Osteocyte (in vitro differentiated cells): ENCODE results near the gene RSPO3. TPM values are rescaled to one million over a fixed set of nuclear protein-coding genes. Genes with fewer than 3 reads are reported as not detected.

Source experiments
- DNase-seq: peaks from one replicate; pipeline ENCODE4 v3.0.0; 2021; ENCODE audit warnings: mixed read lengths; ENCODE audit not compliant: unreplicated experiment; ENCODE audit errors: extremely low spot score
- H3K27ac Mint-ChIP-seq: one replicate; pipeline ENCODE4 v1.8.0; 2021; ENCODE audit warnings: mild to moderate bottlenecking, mixed read lengths; ENCODE audit not compliant: unreplicated experiment
- H3K27me3 Mint-ChIP-seq: one replicate; pipeline ENCODE4 v1.8.0; 2021; ENCODE audit warnings: mixed read lengths; ENCODE audit not compliant: unreplicated experiment
- H3K36me3 Mint-ChIP-seq: one replicate; pipeline ENCODE4 v1.8.0; 2021; ENCODE audit warnings: mixed read lengths; ENCODE audit not compliant: unreplicated experiment
- H3K4me1 Mint-ChIP-seq: one replicate; pipeline ENCODE4 v1.8.0; 2021; ENCODE audit warnings: mixed read lengths; ENCODE audit not compliant: unreplicated experiment
- H3K4me3 Mint-ChIP-seq: one replicate; pipeline ENCODE4 v1.8.0; 2021; ENCODE audit warnings: mild to moderate bottlenecking, moderate library complexity, mixed read lengths; ENCODE audit not compliant: unreplicated experiment
- H3K9me3 Mint-ChIP-seq: one replicate; pipeline ENCODE4 v1.8.0; 2021; ENCODE audit warnings: mixed read lengths; ENCODE audit not compliant: unreplicated experiment
- total RNA-seq: library from RNA; stranded (reverse); gene quantifications from 2 replicates; pipeline ENCODE4 v1.2.1, GENCODE V29; 2021
- TF ChIP-seq, protein P1 (sequence below): fragments of 200-600 bp; sonication (generic); IDR thresholded peaks from 2 replicates; pipeline ENCODE4 v1.5.0; 2021; ENCODE audit warnings: antibody characterized with exemption, mild to moderate bottlenecking, moderate library complexity

RSPO3 gene
- total RNA-seq, 1 donor from 2014 or later, result 4.5 TPM

DNA sequence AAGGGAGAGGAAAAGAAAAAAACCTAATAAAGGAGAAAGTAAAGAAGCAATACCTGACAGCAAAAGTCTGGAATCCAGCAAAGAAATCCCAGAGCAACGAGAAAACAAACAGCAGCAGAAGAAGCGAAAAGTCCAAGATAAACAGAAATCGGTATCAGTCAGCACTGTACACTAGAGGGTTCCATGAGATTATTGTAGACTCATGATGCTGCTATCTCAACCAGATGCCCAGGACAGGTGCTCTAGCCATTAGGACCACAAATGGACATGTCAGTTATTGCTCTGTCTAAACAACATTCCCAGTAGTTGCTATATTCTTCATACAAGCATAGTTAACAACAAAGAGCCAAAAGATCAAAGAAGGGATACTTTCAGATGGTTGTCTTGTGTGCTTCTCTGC lies 77.4 kb downstream of the RSPO3 start:
- no peaks in the 10 kb centered on the region for H3K9me3 Mint-ChIP-seq
- no peak overlapping the region for H3K27ac Mint-ChIP-seq
- H3K4me1 Mint-ChIP-seq, result no peaks in the 10 kb centered on the region
- TF ChIP-seq, protein P1, sequence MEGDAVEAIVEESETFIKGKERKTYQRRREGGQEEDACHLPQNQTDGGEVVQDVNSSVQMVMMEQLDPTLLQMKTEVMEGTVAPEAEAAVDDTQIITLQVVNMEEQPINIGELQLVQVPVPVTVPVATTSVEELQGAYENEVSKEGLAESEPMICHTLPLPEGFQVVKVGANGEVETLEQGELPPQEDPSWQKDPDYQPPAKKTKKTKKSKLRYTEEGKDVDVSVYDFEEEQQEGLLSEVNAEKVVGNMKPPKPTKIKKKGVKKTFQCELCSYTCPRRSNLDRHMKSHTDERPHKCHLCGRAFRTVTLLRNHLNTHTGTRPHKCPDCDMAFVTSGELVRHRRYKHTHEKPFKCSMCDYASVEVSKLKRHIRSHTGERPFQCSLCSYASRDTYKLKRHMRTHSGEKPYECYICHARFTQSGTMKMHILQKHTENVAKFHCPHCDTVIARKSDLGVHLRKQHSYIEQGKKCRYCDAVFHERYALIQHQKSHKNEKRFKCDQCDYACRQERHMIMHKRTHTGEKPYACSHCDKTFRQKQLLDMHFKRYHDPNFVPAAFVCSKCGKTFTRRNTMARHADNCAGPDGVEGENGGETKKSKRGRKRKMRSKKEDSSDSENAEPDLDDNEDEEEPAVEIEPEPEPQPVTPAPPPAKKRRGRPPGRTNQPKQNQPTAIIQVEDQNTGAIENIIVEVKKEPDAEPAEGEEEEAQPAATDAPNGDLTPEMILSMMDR, result no peak
- H3K4me3 Mint-ChIP-seq, result no peak overlapping the region
- no peaks in the 10 kb centered on the region for H3K36me3 Mint-ChIP-seq
- DNase-seq, result no peak
- H3K27me3 Mint-ChIP-seq, result no peaks in the 10 kb centered on the region

DNA sequence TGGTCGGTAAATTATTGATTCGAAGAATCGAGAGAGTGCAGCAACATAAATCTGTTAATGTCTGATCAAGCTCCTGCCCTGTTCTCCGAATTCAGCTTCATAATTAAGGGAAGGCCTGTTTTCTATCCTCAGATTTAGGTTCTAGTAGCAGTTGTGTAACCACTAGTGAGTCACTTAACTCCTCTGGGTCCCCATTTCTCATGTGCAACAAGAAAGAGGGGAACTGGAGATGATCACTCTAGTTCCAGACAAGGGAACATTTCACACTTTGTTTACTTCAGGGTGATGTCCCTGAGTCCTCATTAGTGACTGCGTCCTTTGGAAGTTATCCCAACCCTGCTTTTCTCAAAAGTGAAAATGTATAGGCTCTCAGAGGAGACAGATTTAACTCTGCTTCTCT lies 80.1 kb downstream of the RSPO3 start:
- H3K36me3 Mint-ChIP-seq, result no peaks in the 10 kb centered on the region

DNA sequence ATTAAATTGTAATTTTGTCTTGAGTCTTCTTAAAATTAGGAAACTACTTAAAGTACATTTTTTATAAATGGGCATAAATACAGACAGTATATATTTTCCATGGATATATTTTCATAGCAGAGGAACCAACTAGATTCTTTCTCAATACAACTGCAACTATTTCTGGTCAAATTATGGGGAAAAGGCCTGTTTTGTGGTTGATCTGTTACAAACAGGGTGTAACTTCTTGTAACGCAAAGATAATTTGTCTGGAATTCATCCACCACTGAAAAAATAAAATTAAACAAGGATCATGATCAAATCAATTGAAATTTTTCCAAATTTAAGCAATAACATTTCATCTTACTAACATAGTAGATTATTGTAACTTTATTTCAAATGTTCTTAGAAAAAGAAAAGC lies 81.0 kb downstream of the RSPO3 start:
- H3K27me3 Mint-ChIP-seq, result no peaks in the 10 kb centered on the region
- DNase-seq, result no peak
- H3K4me3 Mint-ChIP-seq, result no peak overlapping the region
- no peak overlapping the region for H3K27ac Mint-ChIP-seq
- TF ChIP-seq, protein P1, result no peak
- H3K4me1 Mint-ChIP-seq, result peaks cover 1% of the 10 kb centered on the region
- no peaks in the 10 kb centered on the region for H3K36me3 Mint-ChIP-seq
- H3K9me3 Mint-ChIP-seq, result no peaks in the 10 kb centered on the region

More for the DNA sequence above, 80.1 kb downstream of the RSPO3 start:
- no peak overlapping the region for H3K27ac Mint-ChIP-seq
- TF ChIP-seq, protein P1, result no peak
- H3K4me1 Mint-ChIP-seq, result peaks cover 1% of the 10 kb centered on the region
- H3K9me3 Mint-ChIP-seq, result no peaks in the 10 kb centered on the region
- H3K4me3 Mint-ChIP-seq, result no peak overlapping the region
- no peak for DNase-seq
- H3K27me3 Mint-ChIP-seq, result no peaks in the 10 kb centered on the region

DNA sequence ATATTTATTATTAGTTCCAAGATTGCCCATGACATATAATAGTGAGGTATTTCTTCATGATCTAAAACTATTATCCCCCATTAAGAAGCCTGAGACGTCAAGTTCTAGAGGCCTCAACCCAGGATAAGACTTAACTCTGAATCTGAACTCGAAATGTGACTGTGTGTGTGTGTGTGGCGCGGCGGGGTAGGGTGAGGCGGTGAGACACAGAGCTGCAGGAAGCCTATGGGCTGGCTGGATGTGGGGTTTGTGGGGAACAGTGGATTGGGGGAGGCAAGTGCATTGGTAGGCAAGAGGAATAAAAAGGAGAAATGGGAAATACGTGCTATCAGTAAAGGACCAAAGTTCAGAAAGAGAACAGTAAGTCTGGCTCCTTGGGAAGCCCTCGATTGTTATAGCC lies 81.6 kb downstream of the RSPO3 start:
- TF ChIP-seq, protein P1, result no peak
- no peaks in the 10 kb centered on the region for H3K27me3 Mint-ChIP-seq
- H3K27ac Mint-ChIP-seq, result no peak overlapping the region
- H3K4me3 Mint-ChIP-seq, result no peak overlapping the region
- no peaks in the 10 kb centered on the region for H3K9me3 Mint-ChIP-seq
- no peaks in the 10 kb centered on the region for H3K36me3 Mint-ChIP-seq
- no peak for DNase-seq
- H3K4me1 Mint-ChIP-seq, result peaks cover 1% of the 10 kb centered on the region

DNA sequence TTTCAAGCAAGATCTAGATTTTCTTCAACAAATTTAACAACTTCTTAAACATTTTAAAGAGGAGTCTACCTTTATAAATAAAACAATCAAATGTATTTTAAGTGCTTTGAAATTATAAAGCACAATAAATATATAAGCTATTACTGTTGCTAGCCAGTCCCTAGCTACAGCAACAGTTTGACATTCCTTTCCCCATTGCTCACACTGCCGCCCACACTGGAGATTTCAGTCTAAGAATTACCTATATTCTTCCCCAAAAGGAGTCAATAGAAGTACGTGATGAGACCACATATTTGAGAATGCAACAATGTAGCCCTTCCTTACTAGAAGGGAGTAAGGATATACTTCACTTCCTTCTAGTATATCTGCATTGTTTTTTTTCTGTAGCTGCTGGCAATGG lies 82.8 kb downstream of the RSPO3 start:
- Mint-ChIP-seq H3K9me3 (no peaks in the 10 kb centered on the region), H3K27ac (no peak overlapping the region), H3K36me3 (no peaks in the 10 kb centered on the region), H3K27me3 (no peaks in the 10 kb centered on the region), H3K4me3 (no peak overlapping the region), H3K4me1 (peaks cover 1% of the 10 kb centered on the region)
- TF ChIP-seq, protein P1, result no peak
- no peak for DNase-seq
